Calu3 (cell line): ENCODE data around the gene ZNF296. TPM values are rescaled to one million over a fixed set of nuclear protein-coding genes. Genes with fewer than 3 reads are reported as not detected.
A peak's percentile ranks its signal among the peaks of the same experiment; 100 is the strongest.

ENCODE experiments used
- BruUV-seq: library from RNA; stranded (reverse); fragments of 400-500 nt; replicated peaks from 2 replicates; lab custom pipeline; 2021; lab: Mats Ljungman, UMichigan
- CTCF ChIA-PET: fragments of 300-600 bp; sonication (Branson Sonifier 250); formaldehyde crosslinking; loops from one replicate; lab custom pipeline; 2022; ENCODE audit warnings: antibody characterized with exemption; lab: Charles Lee
- DNase-seq: peaks from one replicate; pipeline ENCODE4 v3.0.0; 2022
- H3K27ac Mint-ChIP-seq: one replicate; pipeline ENCODE4 v1.8.0; 2022; ENCODE audit warnings: mixed read lengths; ENCODE audit not compliant: unreplicated experiment
- H3K27me3 Mint-ChIP-seq: one replicate; pipeline ENCODE4 v1.8.0; 2022; ENCODE audit warnings: mixed read lengths; ENCODE audit not compliant: unreplicated experiment
- H3K36me3 Mint-ChIP-seq: one replicate; pipeline ENCODE4 v1.8.0; 2022; ENCODE audit warnings: mild to moderate bottlenecking, moderate library complexity, mixed read lengths; ENCODE audit not compliant: insufficient read depth, unreplicated experiment
- H3K4me1 Mint-ChIP-seq: one replicate; pipeline ENCODE4 v1.8.0; 2022; ENCODE audit warnings: mild to moderate bottlenecking, low read depth, mixed read lengths; ENCODE audit not compliant: unreplicated experiment
- H3K4me3 Mint-ChIP-seq: one replicate; pipeline ENCODE4 v1.8.0; 2022; ENCODE audit warnings: mild to moderate bottlenecking, low read depth, moderate library complexity, mixed read lengths; ENCODE audit not compliant: unreplicated experiment
- H3K9me3 Mint-ChIP-seq: one replicate; pipeline ENCODE4 v1.8.0; 2022; ENCODE audit warnings: low read depth, mixed read lengths; ENCODE audit not compliant: unreplicated experiment
- CTCF ChIP-seq: fragments of 200-600 bp; IDR thresholded peaks from one replicate; pipeline ENCODE4 v1.8.0; 2022; ENCODE audit warnings: antibody characterized with exemption; ENCODE audit not compliant: unreplicated experiment
- intact Hi-C: fragments of 100-400 bp; cut with micrococcal nuclease; formaldehyde crosslinking; loops from one replicate; pipeline ENCODE4 v1.10.0; 2022; ENCODE audit not compliant: unreplicated experiment
- total RNA-seq: library from RNA; stranded (reverse); gene quantifications from 2 replicates; pipeline ENCODE4 v1.2.3, GENCODE V29; 2022

Gene ZNF296
- total RNA-seq, 1 experiment from 2014 or later, result 5.3 TPM

GRCh38 chr19:45076851-45077730, 813 bp upstream of the ZNF296 start:
- DNase-seq, result no peak
- Mint-ChIP-seq H3K9me3 (no peaks in the 10 kb centered on the region), H3K4me3 (peak overlapping the region; percentile 84), H3K27ac (no peak overlapping the region), H3K27me3 (no peaks in the 10 kb centered on the region), H3K4me1 (peaks cover 28% of the 10 kb centered on the region), H3K36me3 (peaks cover 60% of the 10 kb centered on the region)
- no peak for TF ChIP-seq CTCF
- intact Hi-C loops, result no loop called here
- no TSS peak for BruUV-seq
- CTCF ChIA-PET, result no interaction called here

GRCh38 chr19:45075301-45076028, 813 bp downstream of the ZNF296 start:
- CTCF ChIA-PET, result interaction anchor here (0.7 to 1.6 kb wide), 5 partner anchors 16 to 572 kb away, joined by 3 to 8 read pairs (median 3); partner anchors contain the start of genes CLASRP and PPP1R37
- intact Hi-C loops, result no loop called here
- no TSS peak for BruUV-seq
- Mint-ChIP-seq H3K4me3 (peak overlapping the region; percentile 84), H3K4me1 (peaks cover 22% of the 10 kb centered on the region), H3K36me3 (peaks cover 65% of the 10 kb centered on the region), H3K9me3 (no peaks in the 10 kb centered on the region), H3K27me3 (no peaks in the 10 kb centered on the region), H3K27ac (peak overlapping the region; percentile 66)
- peak; percentile 90 for DNase-seq
- no peak for TF ChIP-seq CTCF

- Mint-ChIP-seq H3K36me3 (peaks cover 67% of the 10 kb centered on the region), H3K9me3 (no peaks in the 10 kb centered on the region), H3K4me3 (peak overlapping the region; percentile 84), H3K4me1 (peaks cover 22% of the 10 kb centered on the region), H3K27ac (no peak overlapping the region), H3K27me3 (no peaks in the 10 kb centered on the region)
- BruUV-seq, result no TSS peak
- no peak for TF ChIP-seq CTCF
- DNase-seq, result no peak
- CTCF ChIA-PET, result interaction anchor here (0.7 to 1.6 kb wide), 5 partner anchors 15 to 36 kb away, joined by 3 to 8 read pairs (median 3); partner anchors contain the start of genes CLASRP and PPP1R37
- intact Hi-C loops, result no loop called here
Measured at GRCh38 chr19:45074744-45075300, 1.5 kb downstream of the ZNF296 start.

- Mint-ChIP-seq H3K9me3 (no peaks in the 10 kb centered on the region), H3K36me3 (peaks cover 72% of the 10 kb centered on the region), H3K27me3 (no peaks in the 10 kb centered on the region), H3K4me1 (peaks cover 9% of the 10 kb centered on the region), H3K27ac (no peak overlapping the region), H3K4me3 (no peak overlapping the region)
- intact Hi-C loops, result no loop called here
- BruUV-seq, result no TSS peak
- CTCF ChIA-PET, result no interaction called here
- no peak for DNase-seq
- TF ChIP-seq CTCF, result no peak
Measured at GRCh38 chr19:45071969-45072790, 4.1 kb downstream of the ZNF296 start.
